Keratinocyte (primary cell): ENCODE results near the gene EXD3. TPM values are rescaled to one million over a fixed set of nuclear protein-coding genes. Genes with fewer than 3 reads are reported as not detected.

ENCODE experiments used
- DNase-seq: peaks from one replicate; pipeline ENCODE4 v3.0.0-alpha.2; 2011; ENCODE audit warnings: low read depth, missing footprints, low spot score
- FAIRE-seq: peaks from 2 replicates; lab custom pipeline; 2011; peaks lifted over from hg19 to GRCh38; lab: Jason Lieb, UNC
- H2AFZ ChIP-seq: 2 replicates; pipeline ENCODE4 v1.6.0; 2012; ENCODE audit warnings: low read length, control low read depth, inconsistent platforms; ENCODE audit not compliant: control insufficient read depth
- H3K27ac ChIP-seq: 2 replicates; pipeline ENCODE4 v1.5.1; 2011; ENCODE audit warnings: low read length; ENCODE audit not compliant: control insufficient read depth, insufficient read depth
- H3K27me3 ChIP-seq: 3 replicates; pipeline ENCODE4 v1.6.0; 2011; ENCODE audit warnings: low read length; ENCODE audit not compliant: control insufficient read depth, insufficient read depth; ENCODE audit errors: extremely low read depth
- H3K36me3 ChIP-seq, 2 experiments: 2 replicates in 1 of 2; 3 replicates in 1 of 2; pipeline ENCODE4 v1.5.1; 2011; ENCODE audit warnings: low read length in 2 of 2, mild to moderate bottlenecking in 1 of 2; ENCODE audit not compliant: control insufficient read depth in 2 of 2, insufficient read depth in 2 of 2; ENCODE audit errors: extremely low read depth in 1 of 2
- H3K4me1 ChIP-seq: 3 replicates; pipeline ENCODE4 v1.5.1; 2011; ENCODE audit warnings: low read length; ENCODE audit not compliant: control insufficient read depth, insufficient read depth; ENCODE audit errors: extremely low read depth
- H3K4me2 ChIP-seq: 3 replicates; pipeline ENCODE4 v1.6.0; 2011; ENCODE audit warnings: low read depth, low read length; ENCODE audit not compliant: control insufficient read depth, insufficient read depth; ENCODE audit errors: extremely low read depth
- H3K4me3 ChIP-seq, 3 experiments: fragments of 200-600 bp in 1 of 3; sonication (generic) in 1 of 3; 2 replicates in 2 of 3; 3 replicates in 1 of 3; pipeline ENCODE4 v1.5.1; 2011 to 2016; ENCODE audit warnings: low read length in 3 of 3, mild to moderate bottlenecking in 3 of 3, control low read depth in 2 of 3, inconsistent platforms in 1 of 3, low read depth in 1 of 3, mixed read lengths in 1 of 3, mixed run types in 1 of 3, moderate library complexity in 1 of 3; ENCODE audit not compliant: control insufficient read depth in 2 of 3, insufficient read depth in 2 of 3; ENCODE audit errors: extremely low read depth in 1 of 3
- H3K79me2 ChIP-seq: 2 replicates; pipeline ENCODE4 v1.6.0; 2012; ENCODE audit warnings: low read length; ENCODE audit not compliant: control insufficient read depth, insufficient read depth
- H3K9ac ChIP-seq: 3 replicates; pipeline ENCODE4 v1.6.0; 2011; ENCODE audit warnings: low read length; ENCODE audit not compliant: control insufficient read depth, insufficient read depth; ENCODE audit errors: extremely low read depth
- H3K9me1 ChIP-seq: 3 replicates; pipeline ENCODE4 v1.6.0; 2011; ENCODE audit warnings: low read length; ENCODE audit not compliant: control insufficient read depth, insufficient read depth; ENCODE audit errors: extremely low read depth
- H3K9me3 ChIP-seq: 2 replicates; pipeline ENCODE4 v1.5.1; 2012; ENCODE audit warnings: low read depth, low read length; ENCODE audit not compliant: control insufficient read depth
- H4K20me1 ChIP-seq: 3 replicates; pipeline ENCODE4 v1.6.0; 2011; ENCODE audit warnings: low read length; ENCODE audit not compliant: control insufficient read depth, insufficient read depth; ENCODE audit errors: extremely low read depth
- EZH2 ChIP-seq: IDR thresholded peaks from one replicate; pipeline ENCODE4 v1.6.1; 2012; ENCODE audit warnings: inconsistent platforms, mild to moderate bottlenecking, low read length, moderate library complexity
- dilution Hi-C: fragments of 300-500 bp; cut with MboI; formaldehyde crosslinking; loops from one replicate; pipeline ENCODE4 v1.7.0; 2020; ENCODE audit warnings: low sequenced_read_pairs; ENCODE audit not compliant: extremely low pct_ligation_motif_present
- polyA plus RNA-seq, 5 experiments: library from polyadenylated mRNA; depleted of rRNA in 3 of 5; stranded (reverse) in 3 of 5; stranded (forward) in 1 of 5; unstranded in 1 of 5; fragments of >200 nt; gene quantifications; 1 replicate in 1 of 5; 2 replicates in 3 of 5; 3 replicates in 1 of 5; pipeline versions ENCODE4 v1.2.1 to v1.2.3, GENCODE V29; 2011 to 2012; ENCODE audit warnings: missing spikeins in 2 of 5, low read depth in 1 of 5, low replicate concordance in 1 of 5
- TF ChIP-seq, protein P1 (sequence below), 3 experiments: IDR thresholded peaks in 1 of 3; conservative IDR thresholded peaks in 1 of 3; optimal IDR thresholded peaks in 1 of 3; 2 replicates in 2 of 3; 3 replicates in 1 of 3; pipeline versions ENCODE3 to v1.5.1; 2011; ENCODE audit warnings: low read length in 3 of 3, mild to moderate bottlenecking in 3 of 3, moderate library complexity in 2 of 3, control low read depth in 1 of 3, inconsistent platforms in 1 of 3; ENCODE audit not compliant: insufficient read depth in 2 of 3; ENCODE audit errors: extremely low read depth in 1 of 3

Gene EXD3
- polyA plus RNA-seq, 1 donor (not counting 4 experiments of a cell fraction or from before 2014, with no cell fraction given): 1.5 TPM

GRCh38 chr9:137325124-137325523 lies 97.8 kb downstream of the EXD3 start:
- FAIRE-seq: no peak
- Histone ChIP-seq H3K27me3 (no peaks in the 10 kb centered on the region), H4K20me1 (no peaks in the 10 kb centered on the region), H3K9me3 (no peaks in the 10 kb centered on the region), H3K4me2 (no peak overlapping the region), H3K4me3 (no peak overlapping the region), H2AFZ (no peak overlapping the region), H3K9me1 (no peaks in the 10 kb centered on the region), H3K36me3 (no peaks in the 10 kb centered on the region), H3K4me1 (no peaks in the 10 kb centered on the region), H3K79me2 (no peaks in the 10 kb centered on the region), H3K27ac (no peak overlapping the region), H3K9ac (no peak overlapping the region)
- no peak for DNase-seq
- no peak for TF ChIP-seq EZH2
- TF ChIP-seq, protein P1, sequence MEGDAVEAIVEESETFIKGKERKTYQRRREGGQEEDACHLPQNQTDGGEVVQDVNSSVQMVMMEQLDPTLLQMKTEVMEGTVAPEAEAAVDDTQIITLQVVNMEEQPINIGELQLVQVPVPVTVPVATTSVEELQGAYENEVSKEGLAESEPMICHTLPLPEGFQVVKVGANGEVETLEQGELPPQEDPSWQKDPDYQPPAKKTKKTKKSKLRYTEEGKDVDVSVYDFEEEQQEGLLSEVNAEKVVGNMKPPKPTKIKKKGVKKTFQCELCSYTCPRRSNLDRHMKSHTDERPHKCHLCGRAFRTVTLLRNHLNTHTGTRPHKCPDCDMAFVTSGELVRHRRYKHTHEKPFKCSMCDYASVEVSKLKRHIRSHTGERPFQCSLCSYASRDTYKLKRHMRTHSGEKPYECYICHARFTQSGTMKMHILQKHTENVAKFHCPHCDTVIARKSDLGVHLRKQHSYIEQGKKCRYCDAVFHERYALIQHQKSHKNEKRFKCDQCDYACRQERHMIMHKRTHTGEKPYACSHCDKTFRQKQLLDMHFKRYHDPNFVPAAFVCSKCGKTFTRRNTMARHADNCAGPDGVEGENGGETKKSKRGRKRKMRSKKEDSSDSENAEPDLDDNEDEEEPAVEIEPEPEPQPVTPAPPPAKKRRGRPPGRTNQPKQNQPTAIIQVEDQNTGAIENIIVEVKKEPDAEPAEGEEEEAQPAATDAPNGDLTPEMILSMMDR (optimal IDR thresholded peaks at IDR 0.05 in 1 of 3, IDR thresholded peaks at IDR 0.05 in 1 of 3, conservative IDR thresholded peaks at IDR 0.05 in 1 of 3; ENCODE audit: extremely low read depth in 1 of 3, insufficient read depth in 2 of 3, low read length in 3 of 3): no peak
- dilution Hi-C loops: no loop called here

DNA sequence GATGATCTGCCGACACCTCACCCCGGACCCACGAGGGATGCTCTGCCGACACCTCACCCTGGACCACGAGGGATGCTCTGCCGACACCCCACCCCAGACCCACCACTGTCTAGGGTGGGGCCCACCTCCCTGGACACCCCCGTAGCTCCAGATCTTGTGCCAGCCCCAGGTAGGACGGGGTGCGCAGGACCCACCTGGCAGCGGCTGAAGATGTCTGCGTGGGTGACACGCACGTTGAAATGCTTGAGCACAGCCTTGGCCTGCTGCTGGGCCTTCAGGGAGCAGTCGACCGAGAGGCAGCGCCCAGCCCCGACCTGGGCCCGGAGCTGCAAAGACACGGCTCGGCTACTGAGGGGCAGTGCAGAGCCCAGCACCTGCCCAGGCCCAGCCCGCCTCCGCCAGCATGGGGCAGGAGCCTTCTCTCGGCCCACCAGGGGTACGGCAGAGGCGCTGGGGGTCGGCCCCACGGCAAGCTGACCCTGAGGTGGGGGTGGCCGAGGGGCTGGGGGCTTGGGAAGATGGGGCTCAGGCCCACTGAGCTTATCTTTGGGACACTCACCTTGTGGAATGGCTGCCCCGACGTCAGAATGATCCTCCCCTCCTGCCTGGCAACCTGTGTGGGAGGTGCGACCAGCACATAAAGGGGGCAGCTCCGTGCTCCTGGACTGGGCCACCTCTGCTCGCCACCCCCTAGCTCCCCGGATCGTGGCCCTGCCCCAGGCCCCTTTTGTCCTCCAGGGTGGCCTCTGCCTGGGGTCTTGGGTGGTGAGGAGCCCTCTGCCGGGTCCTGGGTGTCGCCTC lies 99.2 kb downstream of the EXD3 start:
- DNase-seq (no peak), FAIRE-seq (no peak)
- Histone ChIP-seq H3K36me3 (no peaks in the 10 kb centered on the region), H3K4me1 (no peaks in the 10 kb centered on the region), H3K4me3 (no peak overlapping the region), H2AFZ (no peak overlapping the region), H3K27me3 (no peaks in the 10 kb centered on the region), H3K79me2 (no peaks in the 10 kb centered on the region), H3K9me3 (no peaks in the 10 kb centered on the region), H3K9me1 (no peaks in the 10 kb centered on the region), H3K27ac (no peak overlapping the region), H3K4me2 (no peak overlapping the region), H3K9ac (no peak overlapping the region), H4K20me1 (no peaks in the 10 kb centered on the region)
- dilution Hi-C loops: no loop called here
- TF ChIP-seq, protein P1 (optimal IDR thresholded peaks at IDR 0.05 in 1 of 3, IDR thresholded peaks at IDR 0.05 in 1 of 3, conservative IDR thresholded peaks at IDR 0.05 in 1 of 3; ENCODE audit: extremely low read depth in 1 of 3, insufficient read depth in 2 of 3, low read length in 3 of 3): no peak
- TF ChIP-seq EZH2: no peak
